HG03159 (cell line): ENCODE results near the gene POLR2L.

Source experiments
- ATAC-seq: cut with Tn5 transposase; IDR thresholded peaks from one replicate; pipeline ENCODE4 v1.9.1; 2021; ENCODE audit warnings: mild to moderate bottlenecking, moderate library complexity; ENCODE audit not compliant: unreplicated experiment

The POLR2L gene

GRCh38 chr11:869399-870126 is 27.2 kb upstream of the POLR2L start:
- no peak for ATAC-seq

- ATAC-seq: no peak
Observed at GRCh38 chr11:868802-869201, 26.5 kb upstream of the POLR2L start.

- ATAC-seq: no peak
Observed at GRCh38 chr11:868394-868793, 26.1 kb upstream of the POLR2L start.

- ATAC-seq: no peak
Observed at GRCh38 chr11:867856-868358, 25.6 kb upstream of the POLR2L start.

- ATAC-seq: no peak
Observed at GRCh38 chr11:866481-866880, 24.2 kb upstream of the POLR2L start.

- ATAC-seq: no peak
Observed at GRCh38 chr11:865462-866430, 23.4 kb upstream of the POLR2L start.

GRCh38 chr11:864898-865297 is 22.6 kb upstream of the POLR2L start:
- ATAC-seq: no peak

- ATAC-seq: no peak
Observed at GRCh38 chr11:863910-864827, 21.8 kb upstream of the POLR2L start.

GRCh38 chr11:863023-863909 is 20.9 kb upstream of the POLR2L start:
- no peak for ATAC-seq

- ATAC-seq: no peak
Observed at GRCh38 chr11:862696-863022, 20.3 kb upstream of the POLR2L start.

GRCh38 chr11:862081-862661 is 19.8 kb upstream of the POLR2L start:
- no peak for ATAC-seq

GRCh38 chr11:861105-861479 is 18.8 kb upstream of the POLR2L start:
- no peak for ATAC-seq

- no peak for ATAC-seq
Observed at GRCh38 chr11:860234-861104, 18.1 kb upstream of the POLR2L start.

- ATAC-seq: no peak
Observed at GRCh38 chr11:859394-860131, 17.2 kb upstream of the POLR2L start.

GRCh38 chr11:858762-859339 is 16.5 kb upstream of the POLR2L start:
- no peak for ATAC-seq

- ATAC-seq: no peak
Observed at GRCh38 chr11:858053-858761, 15.9 kb upstream of the POLR2L start.

GRCh38 chr11:856397-856796 is 14.1 kb upstream of the POLR2L start:
- ATAC-seq: no peak
